Measurements from ENCODE around the gene AFF3. TPM values are rescaled to one million over a fixed set of nuclear protein-coding genes. Genes with fewer than 3 reads are reported as not detected.

AFF3 gene
- total and polyA plus RNA-seq, 8 donors, result 1.4 to 78.8 (median 14.7) TPM

GRCh38 chr2:99841749-99842148 is 300.6 kb downstream of the AFF3 start:
- DNase-seq, result no peak
- H3K4me1 ChIP-seq, result peaks cover 0 to 7% (median 0%) of the 10 kb centered on the region in 4 donors
- TF ChIP-seq POLR2A (IDR thresholded peaks at IDR 0.05), result no peak
- no peak for TF ChIP-seq EP300 (IDR thresholded peaks at IDR 0.05)
- no peak for TF ChIP-seq CTCF (IDR thresholded peaks at IDR 0.05)
- H3K27ac ChIP-seq, result no peak overlapping the region
- no peaks in the 10 kb centered on the region for H3K27me3 ChIP-seq
- H3K4me3 ChIP-seq, result no peak overlapping the region
- H3K36me3 ChIP-seq, result no peaks in the 10 kb centered on the region
- no peaks in the 10 kb centered on the region for H3K9me3 ChIP-seq
- WGBS, 5 donors, result 50 to 61% (median 60%) methylated on average over 3 of the region's 3 CpGs
- intact Hi-C loops (cut with DNase I; ENCODE audit: low total_unique reads), result no loop called here

- TF ChIP-seq CTCF (IDR thresholded peaks at IDR 0.05), result no peak
- no peak for TF ChIP-seq POLR2A (IDR thresholded peaks at IDR 0.05)
- TF ChIP-seq POLR2AphosphoS5 (IDR thresholded peaks at IDR 0.05), result no peak
- TF ChIP-seq EP300 (IDR thresholded peaks at IDR 0.05), result no peak
- no peaks in the 10 kb centered on the region for H3K9me3 ChIP-seq
- DNase-seq, result no peak
- peaks cover 0 to 3% (median 0%) of the 10 kb centered on the region in 4 donors for H3K36me3 ChIP-seq
- WGBS, 5 donors, result 80 to 94% (median 89%) methylated on average over 3 of the region's 3 CpGs
- intact Hi-C loops (cut with DNase I; ENCODE audit: low total_unique reads), result no loop called here
- H3K4me3 ChIP-seq, result no peak overlapping the region
- peaks cover 0 to 7% (median 0%) of the 10 kb centered on the region in 4 donors for H3K4me1 ChIP-seq
- no peaks in the 10 kb centered on the region for H3K27me3 ChIP-seq
- H3K27ac ChIP-seq, result no peak overlapping the region
These were observed 301.6 kb downstream of the AFF3 start for GRCh38 chr2:99840831-99841230.

- TF ChIP-seq POLR2A (IDR thresholded peaks at IDR 0.05) (no peak), EP300 (IDR thresholded peaks at IDR 0.05) (no peak), CTCF (IDR thresholded peaks at IDR 0.05) (no peak), POLR2AphosphoS5 (IDR thresholded peaks at IDR 0.05) (no peak)
- Histone ChIP-seq H3K4me3 (no peak overlapping the region), H3K9me3 (no peaks in the 10 kb centered on the region), H3K4me1 (peaks cover 0 to 7% (median 0%) of the 10 kb centered on the region in 4 donors), H3K36me3 (peaks cover 0 to 11% (median 0%) of the 10 kb centered on the region in 4 donors), H3K27me3 (no peaks in the 10 kb centered on the region), H3K27ac (no peak overlapping the region)
- no peak for DNase-seq
- intact Hi-C loops (cut with DNase I; ENCODE audit: low total_unique reads), result no loop called here
- WGBS, 5 donors, result 59 to 63% (median 60%) methylated on average over 6 of the region's 6 CpGs
These were observed 305.4 kb downstream of the AFF3 start for GRCh38 chr2:99836690-99837605.

GRCh38 chr2:99834426-99834825 is 308.0 kb downstream of the AFF3 start:
- Histone ChIP-seq H3K9me3 (no peaks in the 10 kb centered on the region), H3K4me1 (peaks cover 0 to 7% (median 0%) of the 10 kb centered on the region in 4 donors), H3K36me3 (peaks cover 0 to 18% (median 0%) of the 10 kb centered on the region in 4 donors), H3K27ac (no peak overlapping the region), H3K27me3 (no peaks in the 10 kb centered on the region), H3K4me3 (no peak overlapping the region)
- no peak for DNase-seq
- WGBS, 5 donors, result 72 to 77% (median 73%) methylated on average over 6 of the region's 6 CpGs
- intact Hi-C loops (cut with DNase I; ENCODE audit: low total_unique reads), result no loop called here
- no peak for TF ChIP-seq POLR2A (IDR thresholded peaks at IDR 0.05)
- TF ChIP-seq EP300 (IDR thresholded peaks at IDR 0.05), result no peak
- TF ChIP-seq POLR2AphosphoS5 (IDR thresholded peaks at IDR 0.05), result no peak
- no peak for TF ChIP-seq CTCF (IDR thresholded peaks at IDR 0.05)

All from stomach (tissue), 9 donors.